C1 segment of cervical spinal cord (tissue), 14 donors: Measurements from ENCODE around the gene ZNF124.

Experiments used
- DNase-seq, 14 donors: peaks; one replicate each; lab custom pipeline; 2025; lab: John Stamatoyannopoulos, UW

ZNF124 gene

GRCh38 chr1:247113094-247113497 is 58.7 kb downstream of the ZNF124 start:
- peak in 1 of 14 donors; percentile 31 for DNase-seq

GRCh38 chr1:247112479-247112781 is 59.4 kb downstream of the ZNF124 start:
- no peak for DNase-seq

DNA sequence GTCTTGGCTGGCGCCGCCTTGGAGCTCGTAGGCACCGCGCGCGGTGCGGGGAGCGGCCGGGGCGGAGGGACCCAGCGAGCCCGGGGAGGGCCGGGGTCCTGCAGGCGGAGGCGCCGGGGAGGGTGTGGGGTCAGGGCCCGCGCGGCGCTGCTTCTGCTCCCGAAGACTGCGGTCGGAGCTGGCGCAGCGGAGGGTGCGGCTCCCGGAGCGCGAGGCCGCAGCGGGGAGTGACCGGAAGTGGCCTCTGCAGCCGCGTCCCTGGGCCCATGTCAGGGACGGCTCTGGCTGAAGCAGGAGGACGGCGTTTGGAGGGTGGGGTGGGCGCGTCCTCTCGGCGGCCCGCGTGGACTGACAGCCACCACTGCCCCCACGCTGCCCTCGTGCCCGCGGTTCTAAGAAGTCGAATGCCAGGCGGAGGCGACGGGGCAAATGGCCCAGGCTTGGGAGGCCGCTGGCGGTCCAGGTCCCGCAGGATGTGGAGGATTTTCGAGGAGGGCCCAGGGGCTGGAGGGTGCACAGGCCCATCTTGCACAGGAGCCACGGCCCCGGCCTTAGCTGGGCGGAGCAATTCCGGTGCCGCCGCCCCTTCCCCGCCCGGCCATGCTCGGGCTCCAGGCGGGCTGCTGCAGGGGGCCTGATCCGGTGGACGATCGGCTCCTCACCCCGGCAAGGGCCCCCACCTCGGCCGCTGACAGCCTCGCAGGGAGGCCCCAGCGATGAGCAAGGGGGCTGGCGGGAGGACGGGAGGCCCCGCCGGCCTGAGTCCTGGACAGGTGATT is 59.9 kb downstream of the ZNF124 start:
- peak in 10 of 14 donors; percentile 24 to 70 (median 36) for DNase-seq

- no peak for DNase-seq
Observed at GRCh38 chr1:247111259-247111699, 60.5 kb downstream of the ZNF124 start.

- DNase-seq, result no peak
Observed at GRCh38 chr1:247110627-247111258, 61.1 kb downstream of the ZNF124 start.

GRCh38 chr1:247107694-247108093 is 64.1 kb downstream of the ZNF124 start:
- DNase-seq, result no peak

DNA sequence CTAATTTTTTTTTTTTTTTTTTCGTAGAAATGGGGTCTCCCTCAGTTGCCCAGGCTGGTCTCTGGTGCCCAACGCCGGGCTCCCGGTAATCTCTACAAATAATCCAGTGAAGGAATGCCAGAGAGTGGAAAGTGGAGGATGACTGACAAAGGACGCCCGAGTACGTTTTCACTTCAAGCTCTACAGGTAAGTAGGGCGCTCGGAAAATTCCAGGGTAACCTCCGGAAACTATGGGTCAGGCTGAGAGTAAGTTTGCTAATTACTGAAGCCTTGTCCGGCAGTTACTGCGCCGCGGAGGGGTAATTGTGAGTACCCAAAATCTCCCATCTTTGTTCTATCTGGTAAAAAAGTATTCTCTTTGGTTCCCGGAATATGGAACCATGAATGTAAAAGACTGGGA is 65.9 kb downstream of the ZNF124 start:
- no peak for DNase-seq
